ENCODE data around the gene CYP51A1. TPM values are rescaled to one million over a fixed set of nuclear protein-coding genes. Genes with fewer than 3 reads are reported as not detected.
"Not testable (repeated sequence)": the region's sequence is repeated elsewhere in the genome, so short reads cannot be mapped to it uniquely, and the experiment has no call there.

CYP51A1 gene
- 123 and 425 TPM in 2 replicates for total RNA-seq

DNA sequence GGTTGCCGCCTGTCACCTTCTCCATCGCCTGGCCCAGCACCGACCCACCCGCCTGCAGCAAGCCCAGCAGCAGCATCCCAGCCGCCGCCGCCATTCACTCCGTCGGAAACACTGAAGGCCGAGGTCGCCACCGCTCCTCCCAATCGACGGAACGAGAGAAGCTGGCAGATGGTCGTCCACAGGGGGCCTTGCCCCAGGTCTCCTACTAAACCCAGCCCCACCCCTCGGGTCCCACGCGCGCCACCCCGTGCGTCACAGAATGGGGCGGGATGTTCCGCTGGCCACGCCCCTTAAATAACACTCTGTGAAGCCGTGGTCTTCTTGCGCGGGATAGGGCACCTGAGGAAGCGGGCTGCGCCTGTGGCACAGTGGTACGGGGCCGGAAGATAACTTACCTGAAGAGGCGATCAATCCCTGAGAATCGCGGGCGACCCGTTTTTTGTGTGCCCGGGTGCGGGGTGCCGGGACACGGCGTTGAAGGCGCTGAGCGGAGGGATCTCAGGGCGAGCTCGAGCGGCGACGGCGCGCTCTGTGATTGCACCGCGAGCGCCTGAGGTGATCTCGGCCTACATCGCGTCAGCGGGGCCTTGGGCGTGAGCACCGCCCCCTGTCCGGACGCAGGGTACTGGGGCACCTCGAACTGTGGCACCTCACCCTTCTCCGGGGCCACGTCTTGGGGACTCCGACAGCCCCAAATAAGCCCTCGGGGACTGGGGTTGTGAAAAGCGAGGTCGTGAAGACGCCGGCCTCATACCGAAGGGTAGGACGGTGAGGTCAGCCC lies at the start of gene CYP51A1:
CYP51A1 (minus strand) TSS at position 207 of the 781 bp plus-strand sequence; CDS start at position 94, 113 bp downstream.
- DNase-seq (ENCODE audit: low read depth), result peak; percentile 75

DNA sequence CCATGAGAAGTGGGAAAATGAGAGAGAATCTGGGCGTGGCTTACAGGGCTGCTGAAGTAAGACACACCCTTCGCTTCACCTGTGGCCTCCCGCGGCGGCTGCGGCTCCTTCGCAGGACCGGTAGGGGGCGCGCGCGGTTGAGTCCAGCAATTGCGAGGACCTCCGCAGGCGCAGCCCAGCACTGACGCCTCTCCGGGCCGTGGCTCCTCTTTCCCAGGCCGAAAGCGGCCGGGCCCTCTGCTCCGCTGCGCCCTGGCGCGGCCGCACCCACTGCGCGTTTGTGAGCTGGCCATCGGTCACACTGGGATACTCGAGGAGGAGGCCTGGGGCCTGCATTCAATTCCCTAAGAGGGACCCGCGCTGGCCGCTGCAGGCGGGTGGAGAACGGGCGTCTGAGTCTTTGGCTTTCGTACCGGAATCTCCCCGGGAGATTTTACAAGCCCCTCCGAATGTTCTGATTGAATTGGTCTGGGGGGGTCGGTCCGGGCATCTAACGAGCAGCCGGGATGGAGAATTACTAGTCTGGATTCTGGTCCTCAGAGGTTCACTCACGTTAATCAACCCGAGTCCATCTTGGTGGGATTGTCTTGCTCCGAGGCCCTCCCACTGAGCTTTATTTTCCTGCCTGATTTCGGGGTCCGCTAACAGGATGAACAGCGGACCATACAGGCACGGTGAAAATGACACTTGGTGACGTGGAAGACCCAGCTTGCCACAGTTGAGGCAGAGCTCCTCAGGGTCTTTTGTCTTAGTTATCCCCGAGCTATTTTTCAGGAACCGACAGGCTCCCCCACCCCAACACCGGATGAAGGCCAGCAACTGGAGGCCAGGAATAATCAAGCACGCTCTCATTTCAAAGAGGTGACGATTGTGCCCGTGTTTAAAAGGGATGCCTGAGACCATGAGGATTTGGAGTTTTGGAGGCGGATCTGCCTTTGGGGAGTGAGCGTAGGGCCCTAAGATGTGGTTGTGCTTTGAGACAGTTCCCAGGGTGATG lies 44.9 kb upstream of the CYP51A1 start, which contains the start of gene LRRD1:
LRRD1 (minus strand) TSS at position 215 of the 997 bp plus-strand sequence. CDS start 13,940 bp downstream, outside the sequence.
- peak; percentile 69 for DNase-seq (ENCODE audit: low read depth)

DNA sequence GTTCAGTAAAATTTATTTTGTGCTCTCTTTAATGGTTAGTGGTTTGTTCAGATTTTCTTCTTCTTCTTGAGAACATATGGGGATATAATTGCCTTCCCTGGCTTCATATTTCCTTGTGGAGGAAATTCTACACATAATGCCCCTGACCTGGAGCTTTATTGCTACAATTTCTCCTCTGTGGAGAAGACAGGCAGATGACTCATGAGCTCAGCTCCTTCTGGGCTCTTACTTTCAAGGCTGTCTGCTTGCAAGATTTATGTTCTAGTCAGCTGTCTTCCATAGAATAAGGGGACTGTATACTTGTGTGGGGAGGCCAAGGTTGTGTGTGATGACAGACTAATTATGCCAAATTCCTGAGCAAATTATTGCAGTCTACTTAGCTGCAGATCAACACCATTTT lies 43.1 kb upstream of the CYP51A1 start:
- peak; percentile 45 for DNase-seq (ENCODE audit: low read depth)

DNA sequence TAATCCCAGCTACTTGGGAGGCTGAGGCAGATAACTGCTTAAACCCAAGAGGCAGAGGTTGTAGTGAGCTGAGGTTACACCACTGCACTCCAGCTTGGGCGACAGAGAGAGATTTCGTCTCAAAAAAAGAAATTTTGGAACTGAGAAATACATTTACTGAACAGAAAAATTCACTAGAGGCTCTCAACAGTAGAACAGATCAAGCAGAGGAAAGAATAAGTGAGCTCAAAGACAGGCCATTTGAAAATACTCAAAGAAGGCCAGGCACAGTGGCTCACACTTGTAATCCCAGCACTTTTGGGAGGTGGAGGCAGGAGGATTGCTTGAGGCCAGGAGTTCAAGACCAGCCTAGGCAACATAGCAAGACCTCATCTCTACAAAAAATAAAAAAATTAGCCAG lies 35.3 kb upstream of the CYP51A1 start:
- DNase-seq (ENCODE audit: low read depth), result not testable (repeated sequence)

DNA sequence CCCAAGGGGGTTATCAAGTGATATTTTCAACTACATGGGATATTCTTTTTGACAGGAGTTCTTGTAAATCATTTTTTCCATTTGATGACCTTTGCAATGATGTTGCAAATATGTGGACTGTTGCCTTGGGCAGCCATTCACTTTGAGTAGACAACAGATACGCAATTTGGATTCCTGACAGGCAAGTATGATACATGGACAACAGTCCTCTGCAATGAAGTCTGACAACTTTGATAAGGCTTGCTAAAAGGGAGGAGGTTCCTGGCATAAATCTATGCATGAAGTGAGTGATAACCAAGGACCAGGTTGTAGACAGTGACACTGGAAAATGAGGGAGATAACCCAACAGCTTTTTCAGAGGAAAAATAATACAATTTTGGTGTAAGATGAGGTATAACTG lies 27.0 kb upstream of the CYP51A1 start:
- DNase-seq (ENCODE audit: low read depth), result no peak

DNA sequence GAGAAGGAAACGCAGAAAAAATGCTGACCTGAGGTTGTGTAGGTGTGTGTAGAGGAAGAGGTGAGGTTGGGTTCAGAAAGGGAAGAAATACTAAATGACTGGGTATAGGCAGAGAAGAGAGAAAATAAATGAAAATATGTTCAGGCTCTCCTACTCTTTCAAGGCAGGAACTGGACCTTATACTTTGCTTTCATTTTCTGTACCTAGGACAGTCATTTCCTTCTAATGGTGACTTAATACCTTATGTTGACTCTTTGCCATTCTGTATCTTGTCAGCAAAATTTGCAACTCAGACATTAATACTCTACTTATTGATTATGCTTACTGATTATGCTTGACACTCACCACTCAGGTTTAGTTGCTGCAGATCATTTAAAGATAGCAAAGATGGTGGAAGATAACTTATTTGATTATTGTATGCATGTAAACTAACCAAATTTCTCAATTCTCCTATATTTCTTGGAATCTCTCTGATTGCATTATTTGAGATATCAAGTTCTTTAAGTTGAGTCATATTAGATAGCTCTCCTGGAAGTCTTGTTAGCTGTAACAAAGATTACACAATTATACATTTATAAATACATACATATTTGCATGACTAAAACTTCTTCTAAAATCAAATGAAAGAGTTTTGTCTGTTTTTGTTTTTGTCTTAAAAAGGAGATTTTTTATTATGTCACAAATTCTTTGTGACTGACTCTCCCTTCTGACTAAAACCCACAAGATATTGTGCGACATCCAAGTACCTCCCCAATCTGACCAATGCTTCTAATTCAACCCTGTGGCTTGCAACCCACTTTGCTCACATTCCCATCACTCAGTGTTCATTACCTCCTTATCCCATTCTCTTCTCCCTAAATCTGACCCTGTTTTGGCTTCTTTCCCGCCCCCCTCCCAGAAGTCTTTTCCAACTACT lies 24.6 kb upstream of the CYP51A1 start:
- DNase-seq (ENCODE audit: low read depth), result peak; percentile 68

DNA sequence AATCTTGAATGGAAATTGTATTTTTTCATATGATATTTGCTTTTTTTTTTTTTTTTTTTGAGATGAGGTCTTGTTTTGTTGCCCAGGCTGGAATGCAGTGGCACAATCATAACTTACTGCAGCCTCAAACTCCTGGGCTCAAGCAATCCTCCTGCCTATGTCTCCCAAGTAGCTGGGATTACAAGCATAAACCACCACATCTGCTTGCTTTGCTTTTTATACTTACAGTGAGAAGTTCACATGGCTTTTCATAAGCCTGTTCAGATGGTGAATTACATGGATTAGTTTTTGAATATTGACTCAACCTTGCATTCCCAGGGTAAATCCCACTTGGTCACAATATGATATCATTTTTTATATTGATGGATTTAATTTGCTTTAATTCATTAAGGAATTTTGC lies 22.7 kb upstream of the CYP51A1 start:
- no peak for DNase-seq (ENCODE audit: low read depth)

DNA sequence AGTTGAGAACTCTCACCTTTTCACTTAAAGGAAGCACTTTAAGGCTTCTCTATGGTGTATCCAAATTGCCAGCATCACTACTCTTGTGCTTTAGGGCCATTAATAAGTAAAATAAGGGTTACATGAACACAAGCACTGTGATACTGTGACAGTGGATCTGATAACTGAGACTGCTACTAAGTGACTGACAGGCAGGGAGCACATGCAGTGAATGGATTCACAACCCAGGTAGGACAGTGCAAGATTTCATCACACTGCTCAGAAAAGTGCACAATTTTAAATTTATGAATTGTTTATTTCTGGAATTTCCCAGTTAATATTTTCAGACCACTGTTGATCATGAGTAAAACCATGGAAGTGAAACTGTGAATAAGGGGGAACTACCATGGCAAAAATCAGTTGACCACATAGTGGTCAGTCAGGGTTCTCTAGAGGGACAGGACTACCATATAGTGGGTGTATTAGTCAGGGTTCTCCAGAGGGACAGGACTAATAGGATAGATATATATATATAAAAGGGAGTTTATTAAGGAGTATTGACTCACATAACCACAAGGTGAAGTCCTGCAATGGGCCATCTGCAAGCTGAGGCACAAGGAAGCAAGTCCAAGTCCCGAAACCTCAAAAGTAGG lies 20.9 kb upstream of the CYP51A1 start:
- DNase-seq (ENCODE audit: low read depth), result no peak

DNA sequence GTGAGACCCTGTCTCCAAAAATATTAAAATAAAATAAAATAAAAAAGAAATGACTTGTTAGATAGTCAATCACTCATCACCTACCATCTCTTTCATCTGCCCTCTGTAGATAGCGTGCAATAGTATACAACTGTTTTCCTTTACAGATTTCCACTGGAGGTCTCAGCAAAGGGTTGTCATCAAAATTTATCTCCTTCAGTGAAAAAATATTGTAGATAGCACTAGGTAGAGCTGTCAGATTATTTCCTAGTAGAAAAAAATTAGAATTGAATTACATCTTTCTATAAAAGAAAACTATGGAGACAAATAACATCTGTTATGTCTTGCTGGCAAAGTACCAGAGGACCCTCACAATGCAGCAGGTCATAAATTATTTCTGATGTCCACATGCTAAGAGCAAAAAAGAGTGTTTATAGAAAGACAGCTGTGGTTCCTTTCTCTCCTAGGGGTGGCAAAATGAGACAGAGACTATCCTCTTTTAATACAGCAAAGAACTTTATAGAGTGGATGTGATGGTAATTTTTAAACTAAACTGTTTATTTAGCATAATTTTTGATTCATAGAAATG lies 16.3 kb upstream of the CYP51A1 start:
- DNase-seq (ENCODE audit: low read depth), result no peak

DNA sequence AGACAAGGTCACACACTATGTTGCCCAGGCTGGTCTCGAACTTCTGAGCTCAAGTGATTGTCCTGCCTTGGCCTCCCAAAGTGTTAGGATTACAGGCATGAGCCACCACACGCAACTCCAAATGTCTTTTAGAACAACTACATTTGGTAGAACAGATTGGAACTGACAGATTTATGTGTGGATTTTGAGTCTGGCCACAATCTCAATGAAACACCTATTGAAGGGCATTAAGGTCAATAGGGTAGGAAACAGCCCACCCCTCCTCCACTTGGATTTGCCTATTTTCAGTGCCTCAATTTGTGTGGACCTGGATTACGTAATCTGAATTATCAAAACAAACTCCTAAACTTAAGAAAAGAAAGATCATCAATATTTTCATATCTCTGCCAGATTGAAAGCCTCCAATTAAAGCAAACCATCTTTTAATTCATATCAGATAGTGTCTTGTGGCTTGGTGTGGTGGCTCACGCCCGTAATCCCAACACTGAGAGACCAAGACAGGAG lies 15.5 kb upstream of the CYP51A1 start:
- DNase-seq (ENCODE audit: low read depth), result no peak

DNA sequence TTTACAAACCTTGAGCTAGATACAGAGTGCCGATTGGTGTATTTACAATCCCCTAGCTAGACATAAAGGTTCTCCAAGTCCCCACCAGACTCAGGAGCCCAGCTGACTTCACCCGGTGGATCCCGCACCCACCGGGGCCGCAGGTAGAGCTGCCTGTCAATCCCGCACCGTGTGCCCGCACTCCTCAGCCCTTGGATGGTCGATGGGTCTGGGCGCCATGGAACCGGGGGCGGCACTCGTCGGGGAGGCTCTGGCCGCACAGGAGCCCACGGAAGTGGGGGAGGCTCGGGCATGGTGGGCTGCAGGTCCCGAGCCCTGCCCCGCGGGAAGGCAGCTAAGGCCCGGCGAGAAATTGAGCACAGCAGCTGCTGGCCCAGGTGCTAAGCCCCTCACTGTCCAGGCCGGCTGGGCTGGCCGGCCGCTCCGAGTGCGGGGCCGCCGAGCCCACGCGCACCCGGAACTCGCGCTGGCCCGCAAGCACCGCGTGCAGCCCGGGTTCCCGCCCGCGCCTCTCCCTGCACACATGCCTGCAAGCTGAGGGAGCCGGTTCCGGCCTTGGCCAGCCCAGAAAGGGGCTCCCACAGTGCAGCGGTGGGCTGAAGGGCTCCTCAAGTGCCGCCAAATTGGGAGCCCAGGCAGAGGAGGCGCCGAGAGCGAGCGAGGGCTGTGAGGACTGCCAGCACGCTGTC lies 9.1 kb upstream of the CYP51A1 start:
- not testable (repeated sequence) for DNase-seq (ENCODE audit: low read depth)

DNA sequence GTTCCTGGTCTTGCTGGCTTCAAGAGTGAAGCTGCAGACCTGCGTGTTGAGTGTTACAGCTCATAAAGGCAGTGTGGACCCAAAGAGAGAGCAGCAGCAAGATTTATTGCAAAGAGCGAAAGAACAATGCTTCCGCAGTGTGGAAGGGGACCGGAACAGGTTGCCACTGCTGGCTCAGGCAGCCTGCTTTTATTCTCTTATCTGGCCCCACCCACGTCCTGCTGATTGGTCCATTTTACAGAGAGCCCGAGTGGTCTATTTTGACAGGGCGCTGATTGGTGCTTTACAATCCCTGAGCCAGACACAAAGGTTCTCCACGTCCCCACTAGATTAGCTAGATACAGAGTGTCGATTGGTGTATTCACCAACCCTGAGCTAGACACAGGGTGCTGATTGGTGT lies 8.5 kb upstream of the CYP51A1 start:
- DNase-seq (ENCODE audit: low read depth), result not testable (repeated sequence)

DNA sequence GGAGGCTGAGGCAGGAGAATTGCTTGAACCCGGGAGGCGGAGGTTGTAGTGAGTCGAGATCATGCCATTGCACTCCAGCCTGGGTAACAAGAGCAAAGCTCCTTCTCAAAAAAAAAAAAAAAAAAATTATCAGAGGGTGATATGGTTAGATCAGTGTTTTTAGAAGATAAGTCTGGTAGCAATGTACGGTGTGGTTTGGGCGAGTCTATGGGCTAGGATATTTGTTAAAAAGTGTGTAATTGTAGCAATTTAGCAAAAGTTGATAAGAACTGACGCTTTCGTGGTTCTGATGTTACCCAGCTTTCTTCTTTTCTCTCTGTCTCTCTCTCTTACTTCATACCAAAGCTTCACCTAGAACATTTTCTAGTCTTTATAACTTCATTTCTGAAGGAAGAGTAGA lies 6.9 kb upstream of the CYP51A1 start:
- DNase-seq (ENCODE audit: low read depth), result no peak

DNA sequence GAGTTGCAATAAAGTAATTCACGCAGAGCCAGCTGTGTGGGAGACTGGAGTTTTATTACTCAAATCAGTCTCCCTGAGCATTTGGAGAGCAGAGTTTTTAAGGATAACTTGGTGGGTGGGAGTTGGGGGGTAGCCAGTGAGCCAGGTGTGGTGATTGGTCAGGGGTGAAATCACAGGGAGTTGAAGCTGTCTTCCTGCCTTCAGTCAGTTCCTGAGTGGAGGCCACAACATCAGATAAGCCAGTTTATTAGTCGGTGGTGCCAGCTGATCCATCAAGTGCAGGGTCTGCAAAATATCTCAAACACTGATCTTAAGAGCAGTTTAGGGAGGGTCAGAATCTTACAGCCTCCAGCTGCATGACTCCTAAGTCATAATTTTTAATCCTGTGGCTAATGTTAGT lies 3.3 kb upstream of the CYP51A1 start:
- no peak for DNase-seq (ENCODE audit: low read depth)

DNA sequence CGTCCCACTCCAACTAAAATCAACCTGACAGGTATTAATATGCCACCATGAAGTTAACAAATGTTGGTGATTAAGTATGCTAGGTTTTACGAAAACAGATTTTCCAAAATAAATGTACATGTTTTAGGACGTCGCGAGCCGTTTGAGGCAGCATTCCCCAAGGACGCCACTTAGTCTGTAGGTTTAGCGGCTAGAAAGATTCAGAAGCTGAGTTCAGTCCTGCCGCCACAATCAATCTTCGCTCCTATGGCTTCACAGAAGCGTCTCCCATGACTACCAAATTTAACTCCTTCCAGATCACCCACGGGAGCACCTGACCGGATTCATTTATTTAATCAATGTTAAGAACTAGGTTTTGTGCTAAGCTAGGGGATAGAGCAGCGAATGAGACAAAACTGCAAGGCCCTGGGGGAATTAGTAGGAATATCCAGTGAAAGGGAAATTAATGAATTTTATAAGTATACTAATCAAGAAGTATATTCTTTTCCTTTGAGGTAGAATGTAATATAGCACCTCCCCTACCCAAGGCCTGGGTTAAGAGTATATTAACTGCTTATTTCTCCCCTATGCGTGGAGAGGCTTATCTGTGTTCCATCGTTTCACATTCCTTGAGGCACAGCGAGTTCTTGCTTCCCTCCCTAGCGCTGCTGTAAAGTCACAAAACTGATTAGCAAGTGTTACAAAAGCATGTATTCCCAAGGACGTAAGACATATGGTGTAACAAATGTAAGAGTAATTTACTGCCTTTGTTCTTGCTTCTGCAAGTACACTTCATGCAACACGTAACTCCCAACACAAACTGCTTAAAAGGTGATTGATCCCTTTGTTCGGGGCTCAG lies 994 bp upstream of the CYP51A1 start:
- peak; percentile 46 for DNase-seq (ENCODE audit: low read depth)

DNA sequence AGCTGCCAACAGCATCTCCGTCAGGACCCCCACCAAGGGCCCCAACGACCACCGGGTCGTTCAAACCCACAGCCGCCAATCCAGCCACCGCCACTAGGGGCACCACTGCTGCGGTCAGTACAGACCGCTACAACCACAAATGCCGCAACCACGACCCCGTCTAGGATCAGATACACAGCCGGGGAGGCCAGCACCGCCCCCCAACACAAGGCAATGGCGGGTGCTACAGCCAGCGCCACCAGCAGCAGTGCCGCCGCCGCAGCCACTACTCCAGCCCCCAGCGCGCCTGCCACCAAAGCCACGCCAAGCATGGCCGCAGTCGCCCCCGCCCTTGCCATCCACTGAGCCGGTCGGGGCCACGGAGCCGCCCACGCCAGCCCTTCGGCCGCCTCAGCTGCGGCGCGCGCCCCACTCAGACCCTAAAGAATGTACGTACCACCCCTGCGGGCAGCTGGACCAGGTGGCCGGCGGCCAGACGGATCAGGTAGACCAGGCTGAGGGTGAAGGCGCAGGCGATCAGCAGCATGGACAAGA lies 473 bp downstream of the CYP51A1 start:
- no peak for DNase-seq (ENCODE audit: low read depth)

DNA sequence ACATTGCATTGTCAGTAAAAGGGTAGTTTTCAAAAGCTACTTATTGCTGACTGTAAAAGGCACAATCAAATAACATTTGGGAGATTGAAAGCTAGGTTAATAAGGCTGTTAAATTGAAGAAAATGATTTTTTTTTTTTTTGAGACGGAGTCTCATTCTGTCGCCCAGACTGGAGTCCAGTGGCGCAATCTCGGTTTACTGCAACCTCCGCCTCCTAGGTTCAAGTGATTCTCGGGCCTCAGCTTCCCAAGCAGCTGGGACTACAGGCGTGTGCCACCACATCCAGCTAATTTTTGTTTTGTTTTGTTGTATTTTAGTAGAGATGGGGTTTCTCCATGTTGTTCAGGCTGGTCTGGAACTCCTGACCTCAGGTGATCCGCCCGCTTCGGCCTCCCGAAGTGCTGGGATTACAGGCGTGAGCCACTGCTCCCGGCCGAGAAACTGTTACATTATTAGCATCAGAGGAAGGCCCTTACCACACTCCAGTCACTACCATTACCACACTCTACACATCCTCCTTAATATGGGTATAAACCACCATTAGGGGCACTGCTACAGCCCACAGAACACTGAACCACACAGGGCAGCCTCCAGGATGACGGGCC lies 1.0 kb downstream of the CYP51A1 start:
- peak; percentile 38 for DNase-seq (ENCODE audit: low read depth)

DNA sequence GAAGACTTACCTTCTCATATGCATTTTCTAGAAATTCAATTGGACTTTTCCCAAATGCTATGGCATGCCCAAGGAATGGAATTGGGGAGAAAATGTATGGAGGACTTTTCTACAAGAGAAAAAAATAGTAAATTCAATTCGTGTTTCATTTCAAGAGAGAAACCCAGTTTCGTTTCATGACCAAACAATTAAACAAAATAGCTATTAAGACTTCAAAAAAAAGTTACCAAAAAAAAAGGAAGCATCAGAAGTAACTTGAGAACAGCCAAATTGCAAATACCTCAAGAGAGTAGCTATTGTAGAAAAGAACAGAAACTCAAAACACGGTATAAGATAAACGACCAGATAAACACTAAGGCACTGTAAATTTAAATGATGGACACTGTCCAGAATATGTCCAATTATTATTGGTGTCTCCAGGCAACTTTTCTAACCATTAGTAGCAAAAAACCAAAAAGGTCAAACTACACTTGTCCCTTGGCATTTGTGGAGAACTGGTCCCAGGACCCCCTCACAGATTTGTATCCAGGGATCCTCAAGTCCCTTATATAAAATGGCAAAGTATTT lies 2.4 kb downstream of the CYP51A1 start:
- DNase-seq (ENCODE audit: low read depth), result no peak
